Keratinocyte (primary cell): Measurements from ENCODE around the gene KLLN. TPM values are rescaled to one million over a fixed set of nuclear protein-coding genes. Genes with fewer than 3 reads are reported as not detected.

Experiments used
- DNase-seq: peaks from one replicate; pipeline ENCODE4 v3.0.0-alpha.2; 2011; ENCODE audit warnings: low read depth, missing footprints, low spot score
- FAIRE-seq: peaks from 2 replicates; lab custom pipeline; 2011; peaks lifted over from hg19 to GRCh38; lab: Jason Lieb, UNC
- H2AFZ ChIP-seq: 2 replicates; pipeline ENCODE4 v1.6.0; 2012; ENCODE audit warnings: low read length, control low read depth, inconsistent platforms; ENCODE audit not compliant: control insufficient read depth
- H3K27ac ChIP-seq: 2 replicates; pipeline ENCODE4 v1.5.1; 2011; ENCODE audit warnings: low read length; ENCODE audit not compliant: control insufficient read depth, insufficient read depth
- H3K27me3 ChIP-seq: 3 replicates; pipeline ENCODE4 v1.6.0; 2011; ENCODE audit warnings: low read length; ENCODE audit not compliant: control insufficient read depth, insufficient read depth; ENCODE audit errors: extremely low read depth
- H3K36me3 ChIP-seq, 2 experiments: 2 replicates in 1 of 2; 3 replicates in 1 of 2; pipeline ENCODE4 v1.5.1; 2011; ENCODE audit warnings: low read length in 2 of 2, mild to moderate bottlenecking in 1 of 2; ENCODE audit not compliant: control insufficient read depth in 2 of 2, insufficient read depth in 2 of 2; ENCODE audit errors: extremely low read depth in 1 of 2
- H3K4me1 ChIP-seq: 3 replicates; pipeline ENCODE4 v1.5.1; 2011; ENCODE audit warnings: low read length; ENCODE audit not compliant: control insufficient read depth, insufficient read depth; ENCODE audit errors: extremely low read depth
- H3K4me2 ChIP-seq: 3 replicates; pipeline ENCODE4 v1.6.0; 2011; ENCODE audit warnings: low read depth, low read length; ENCODE audit not compliant: control insufficient read depth, insufficient read depth; ENCODE audit errors: extremely low read depth
- H3K4me3 ChIP-seq, 3 experiments: fragments of 200-600 bp in 1 of 3; sonication (generic) in 1 of 3; 2 replicates in 2 of 3; 3 replicates in 1 of 3; pipeline ENCODE4 v1.5.1; 2011 to 2016; ENCODE audit warnings: low read length in 3 of 3, mild to moderate bottlenecking in 3 of 3, control low read depth in 2 of 3, inconsistent platforms in 1 of 3, low read depth in 1 of 3, mixed read lengths in 1 of 3, mixed run types in 1 of 3, moderate library complexity in 1 of 3; ENCODE audit not compliant: control insufficient read depth in 2 of 3, insufficient read depth in 2 of 3; ENCODE audit errors: extremely low read depth in 1 of 3
- H3K79me2 ChIP-seq: 2 replicates; pipeline ENCODE4 v1.6.0; 2012; ENCODE audit warnings: low read length; ENCODE audit not compliant: control insufficient read depth, insufficient read depth
- H3K9ac ChIP-seq: 3 replicates; pipeline ENCODE4 v1.6.0; 2011; ENCODE audit warnings: low read length; ENCODE audit not compliant: control insufficient read depth, insufficient read depth; ENCODE audit errors: extremely low read depth
- H3K9me1 ChIP-seq: 3 replicates; pipeline ENCODE4 v1.6.0; 2011; ENCODE audit warnings: low read length; ENCODE audit not compliant: control insufficient read depth, insufficient read depth; ENCODE audit errors: extremely low read depth
- H3K9me3 ChIP-seq: 2 replicates; pipeline ENCODE4 v1.5.1; 2012; ENCODE audit warnings: low read depth, low read length; ENCODE audit not compliant: control insufficient read depth
- H4K20me1 ChIP-seq: 3 replicates; pipeline ENCODE4 v1.6.0; 2011; ENCODE audit warnings: low read length; ENCODE audit not compliant: control insufficient read depth, insufficient read depth; ENCODE audit errors: extremely low read depth
- CTCF ChIP-seq, 3 experiments: IDR thresholded peaks in 1 of 3; conservative IDR thresholded peaks in 1 of 3; optimal IDR thresholded peaks in 1 of 3; 2 replicates in 2 of 3; 3 replicates in 1 of 3; pipeline versions ENCODE3 to v1.5.1; 2011; ENCODE audit warnings: low read length in 3 of 3, mild to moderate bottlenecking in 3 of 3, moderate library complexity in 2 of 3, control low read depth in 1 of 3, inconsistent platforms in 1 of 3; ENCODE audit not compliant: insufficient read depth in 2 of 3; ENCODE audit errors: extremely low read depth in 1 of 3
- EZH2 ChIP-seq: IDR thresholded peaks from one replicate; pipeline ENCODE4 v1.6.1; 2012; ENCODE audit warnings: inconsistent platforms, mild to moderate bottlenecking, low read length, moderate library complexity
- dilution Hi-C: fragments of 300-500 bp; cut with MboI; formaldehyde crosslinking; loops from one replicate; pipeline ENCODE4 v1.7.0; 2020; ENCODE audit warnings: low sequenced_read_pairs; ENCODE audit not compliant: extremely low pct_ligation_motif_present
- polyA plus RNA-seq, 5 experiments: library from polyadenylated mRNA; depleted of rRNA in 3 of 5; stranded (reverse) in 3 of 5; stranded (forward) in 1 of 5; unstranded in 1 of 5; fragments of >200 nt; gene quantifications; 1 replicate in 1 of 5; 2 replicates in 3 of 5; 3 replicates in 1 of 5; pipeline versions ENCODE4 v1.2.1 to v1.2.3, GENCODE V29; 2011 to 2012; ENCODE audit warnings: missing spikeins in 2 of 5, low read depth in 1 of 5, low replicate concordance in 1 of 5

Gene KLLN
- polyA plus RNA-seq, 1 donor (not counting 4 experiments of a cell fraction or from before 2014, with no cell fraction given): 0.16 TPM

- no peak overlapping the region for H3K4me3 ChIP-seq
- H3K4me2 ChIP-seq: no peak overlapping the region
- no peak overlapping the region for H3K27ac ChIP-seq
- H3K4me1 ChIP-seq: peaks cover 33% of the 10 kb centered on the region
- no peak overlapping the region for H2AFZ ChIP-seq
- no peak for DNase-seq
- H3K36me3 ChIP-seq: no peaks in the 10 kb centered on the region
- dilution Hi-C loops: no loop called here
- H3K9me1 ChIP-seq: no peaks in the 10 kb centered on the region
- H3K9me3 ChIP-seq: no peaks in the 10 kb centered on the region
- H3K79me2 ChIP-seq: no peaks in the 10 kb centered on the region
- H3K9ac ChIP-seq: no peak overlapping the region
- H3K27me3 ChIP-seq: no peaks in the 10 kb centered on the region
- FAIRE-seq: no peak
- no peaks in the 10 kb centered on the region for H4K20me1 ChIP-seq
- no peak for TF ChIP-seq CTCF (optimal IDR thresholded peaks at IDR 0.05 in 1 of 3, IDR thresholded peaks at IDR 0.05 in 1 of 3, conservative IDR thresholded peaks at IDR 0.05 in 1 of 3; ENCODE audit: extremely low read depth in 1 of 3, insufficient read depth in 2 of 3, low read length in 3 of 3)
- no peak for TF ChIP-seq EZH2
Observed at GRCh38 chr10:87841186-87841585, 22.1 kb downstream of the KLLN start.

- dilution Hi-C loops: no loop called here
- no peak for FAIRE-seq
Observed at GRCh38 chr10:87838650-87839049, 24.7 kb downstream of the KLLN start.

More at GRCh38 chr10:87838650-87839049, 24.7 kb downstream of the KLLN start:
- Histone ChIP-seq H3K79me2 (no peaks in the 10 kb centered on the region), H3K27me3 (no peaks in the 10 kb centered on the region), H3K9ac (no peak overlapping the region), H3K4me3 (no peak overlapping the region), H2AFZ (no peak overlapping the region), H3K4me1 (peaks cover 15% of the 10 kb centered on the region), H3K4me2 (no peak overlapping the region), H3K9me3 (no peaks in the 10 kb centered on the region), H4K20me1 (no peaks in the 10 kb centered on the region), H3K27ac (no peak overlapping the region), H3K9me1 (no peaks in the 10 kb centered on the region), H3K36me3 (no peaks in the 10 kb centered on the region)
- no peak for DNase-seq
- TF ChIP-seq EZH2: no peak
- TF ChIP-seq CTCF (optimal IDR thresholded peaks at IDR 0.05 in 1 of 3, IDR thresholded peaks at IDR 0.05 in 1 of 3, conservative IDR thresholded peaks at IDR 0.05 in 1 of 3; ENCODE audit: extremely low read depth in 1 of 3, insufficient read depth in 2 of 3, low read length in 3 of 3): no peak
